ENCODE measurements around the gene FAM13C.

DNA sequence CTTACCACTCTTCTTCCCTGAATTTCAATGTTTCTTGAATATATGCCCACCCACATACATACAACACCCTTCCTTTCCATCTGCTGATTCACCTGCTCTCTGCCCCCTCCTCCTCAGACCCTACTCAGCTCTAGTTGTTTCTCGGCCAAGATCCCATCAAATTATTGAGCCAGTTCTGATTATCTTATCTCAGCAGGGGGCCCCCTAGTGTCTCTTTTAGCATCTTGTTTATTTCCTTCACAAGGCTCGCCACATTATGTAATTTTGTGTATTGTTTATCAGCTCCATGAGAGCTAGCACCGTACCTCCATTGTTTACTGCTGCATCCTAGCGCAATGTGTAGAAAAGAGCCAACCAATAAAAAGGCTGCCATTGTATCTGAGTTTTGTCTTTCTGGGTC is 71.9 kb downstream of the FAM13C start:
- TF ChIP-seq CTCF (IDR thresholded peaks at IDR 0.05) (no peak), POLR2AphosphoS5 (IDR thresholded peaks at IDR 0.05) (no peak)
